ENCODE data around the gene CGNL1.
A peak's percentile ranks its signal among the peaks of the same experiment; 100 is the strongest.

CGNL1 gene

GRCh38 chr15:57533448-57533799 is 157.1 kb downstream of the CGNL1 start:
- H3K4me3 ChIP-seq (ENCODE audit: low read depth, low read length), result no peak overlapping the region
- peaks cover 16% of the 10 kb centered on the region for H3K4me1 ChIP-seq
- no peak for TF ChIP-seq CTCF (IDR thresholded peaks at IDR 0.05; ENCODE audit: low read depth, low read length)
- no peak for DNase-seq
- no peaks in the 10 kb centered on the region for H3K27me3 ChIP-seq
- H3K9me3 ChIP-seq, result no peaks in the 10 kb centered on the region
- no peaks in the 10 kb centered on the region for H3K36me3 ChIP-seq

- peaks cover 16% of the 10 kb centered on the region for H3K4me1 ChIP-seq
- DNase-seq, result no peak
Observed at GRCh38 chr15:57534281-57534680, 158.0 kb downstream of the CGNL1 start.

GRCh38 chr15:57537072-57537471 is 160.8 kb downstream of the CGNL1 start:
- H3K27me3 ChIP-seq, result no peaks in the 10 kb centered on the region
- peak; percentile 83 for DNase-seq
- no peak for TF ChIP-seq CTCF (IDR thresholded peaks at IDR 0.05; ENCODE audit: low read depth, low read length)
- H3K4me3 ChIP-seq (ENCODE audit: low read depth, low read length), result no peak overlapping the region
- H3K4me1 ChIP-seq, result peaks cover 16% of the 10 kb centered on the region
- H3K36me3 ChIP-seq, result no peaks in the 10 kb centered on the region
- no peaks in the 10 kb centered on the region for H3K9me3 ChIP-seq

More at GRCh38 chr15:57534281-57534680, 158.0 kb downstream of the CGNL1 start:
- no peaks in the 10 kb centered on the region for H3K27me3 ChIP-seq
- no peak overlapping the region for H3K4me3 ChIP-seq (ENCODE audit: low read depth, low read length)
- no peaks in the 10 kb centered on the region for H3K36me3 ChIP-seq
- TF ChIP-seq CTCF (IDR thresholded peaks at IDR 0.05; ENCODE audit: low read depth, low read length), result no peak
- no peaks in the 10 kb centered on the region for H3K9me3 ChIP-seq

GRCh38 chr15:57537488-57538264 is 161.4 kb downstream of the CGNL1 start:
- no peak for DNase-seq
- no peaks in the 10 kb centered on the region for H3K9me3 ChIP-seq
- no peak overlapping the region for H3K4me3 ChIP-seq (ENCODE audit: low read depth, low read length)
- no peaks in the 10 kb centered on the region for H3K27me3 ChIP-seq
- peaks cover 16% of the 10 kb centered on the region for H3K4me1 ChIP-seq
- TF ChIP-seq CTCF (IDR thresholded peaks at IDR 0.05; ENCODE audit: low read depth, low read length), result no peak
- H3K36me3 ChIP-seq, result no peaks in the 10 kb centered on the region

GRCh38 chr15:57538265-57538529 is 161.9 kb downstream of the CGNL1 start:
- DNase-seq, result no peak
- Histone ChIP-seq H3K9me3 (no peaks in the 10 kb centered on the region), H3K4me3 (ENCODE audit: low read depth, low read length) (no peak overlapping the region), H3K36me3 (no peaks in the 10 kb centered on the region), H3K27me3 (no peaks in the 10 kb centered on the region), H3K4me1 (peaks cover 14% of the 10 kb centered on the region)
- TF ChIP-seq CTCF (IDR thresholded peaks at IDR 0.05; ENCODE audit: low read depth, low read length), result no peak

- H3K36me3 ChIP-seq, result no peaks in the 10 kb centered on the region
- H3K9me3 ChIP-seq, result no peaks in the 10 kb centered on the region
- TF ChIP-seq CTCF (IDR thresholded peaks at IDR 0.05; ENCODE audit: low read depth, low read length), result no peak
- no peak overlapping the region for H3K4me3 ChIP-seq (ENCODE audit: low read depth, low read length)
- no peak for DNase-seq
- H3K4me1 ChIP-seq, result peaks cover 9% of the 10 kb centered on the region
- H3K27me3 ChIP-seq, result no peaks in the 10 kb centered on the region
Observed at GRCh38 chr15:57538821-57539220, 162.5 kb downstream of the CGNL1 start.
